ENCODE data around the gene TEAD3. TPM values are rescaled to one million over a fixed set of nuclear protein-coding genes. Genes with fewer than 3 reads are reported as not detected.

The TEAD3 gene
- total and polyA plus RNA-seq, 12 donors: 27.9 to 54.4 (median 34.4) TPM

DNA sequence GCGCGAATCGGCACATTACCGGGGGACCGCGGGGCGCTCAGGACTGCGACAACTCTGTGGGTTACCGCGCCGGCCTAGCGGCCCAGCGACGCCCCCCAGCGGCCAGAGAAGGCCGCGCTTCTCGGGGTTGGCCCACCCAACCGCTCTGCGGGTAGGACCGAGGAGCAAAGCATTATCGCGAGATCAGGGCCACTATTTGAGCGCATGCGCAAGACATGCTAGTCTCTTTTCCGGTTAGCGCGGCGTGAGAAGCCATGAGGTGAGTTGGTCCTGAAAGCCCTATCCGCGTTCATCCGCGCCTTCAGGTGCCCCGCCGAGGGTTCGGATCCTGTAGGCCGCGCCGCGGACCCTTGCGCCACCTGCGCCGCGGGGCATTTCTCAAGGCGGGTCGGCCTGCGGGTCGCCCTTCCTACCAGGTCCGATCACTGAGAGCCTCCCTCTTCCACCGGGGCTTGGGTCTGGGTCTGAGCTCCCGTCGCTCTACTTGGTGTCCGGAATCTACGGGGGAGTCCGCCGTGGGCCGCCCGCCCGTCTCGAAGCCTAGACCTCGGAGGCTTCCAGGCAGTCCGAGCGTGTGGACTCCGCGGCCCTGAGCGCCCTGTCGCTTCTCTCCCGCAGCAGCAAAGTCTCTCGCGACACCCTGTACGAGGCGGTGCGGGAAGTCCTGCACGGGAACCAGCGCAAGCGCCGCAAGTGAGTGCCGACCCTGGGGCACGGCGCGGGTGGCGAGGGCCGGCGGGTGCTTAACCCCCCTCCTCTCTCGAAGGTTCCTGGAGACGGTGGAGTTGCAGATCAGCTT, 28.5 kb downstream of the TEAD3 start, which contains the start of gene RPL10A:
Gene RPL10A (plus strand): TSS at position 221 of the 799 bp plus-strand sequence. CDS start 34 bp downstream, at position 255.
- no peaks in the 10 kb centered on the region for H3K27me3 ChIP-seq
- peaks cover 0 to 55% (median 23%) of the 10 kb centered on the region in 9 donors for H3K36me3 ChIP-seq
- DNase-seq (peak; percentile 92 to 97), ATAC-seq (peak; percentile 87 to 95 (median 93))
- TF ChIP-seq, protein P1, sequence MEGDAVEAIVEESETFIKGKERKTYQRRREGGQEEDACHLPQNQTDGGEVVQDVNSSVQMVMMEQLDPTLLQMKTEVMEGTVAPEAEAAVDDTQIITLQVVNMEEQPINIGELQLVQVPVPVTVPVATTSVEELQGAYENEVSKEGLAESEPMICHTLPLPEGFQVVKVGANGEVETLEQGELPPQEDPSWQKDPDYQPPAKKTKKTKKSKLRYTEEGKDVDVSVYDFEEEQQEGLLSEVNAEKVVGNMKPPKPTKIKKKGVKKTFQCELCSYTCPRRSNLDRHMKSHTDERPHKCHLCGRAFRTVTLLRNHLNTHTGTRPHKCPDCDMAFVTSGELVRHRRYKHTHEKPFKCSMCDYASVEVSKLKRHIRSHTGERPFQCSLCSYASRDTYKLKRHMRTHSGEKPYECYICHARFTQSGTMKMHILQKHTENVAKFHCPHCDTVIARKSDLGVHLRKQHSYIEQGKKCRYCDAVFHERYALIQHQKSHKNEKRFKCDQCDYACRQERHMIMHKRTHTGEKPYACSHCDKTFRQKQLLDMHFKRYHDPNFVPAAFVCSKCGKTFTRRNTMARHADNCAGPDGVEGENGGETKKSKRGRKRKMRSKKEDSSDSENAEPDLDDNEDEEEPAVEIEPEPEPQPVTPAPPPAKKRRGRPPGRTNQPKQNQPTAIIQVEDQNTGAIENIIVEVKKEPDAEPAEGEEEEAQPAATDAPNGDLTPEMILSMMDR (IDR thresholded peaks at IDR 0.05): peak; percentile 94 to 99 (median 97)
- no peaks in the 10 kb centered on the region for H3K9me3 ChIP-seq
- H3K27ac ChIP-seq: peak within 1 kb of the TSS; percentile 44 to 93 (median 89)
- 0 to 1% methylated on average over 85 to 86 of the region's 86 CpGs for WGBS, 2 donors
- intact Hi-C loops (cut with DNase I): loop anchor here in 6 of 10 donors (1.0 to 5.0 kb wide), 3 partner anchors 28 to 126 kb away; partner anchors contain the start of genes PPARD (in 6 of the 6) and TEAD3 (in 1 of the 6)
- peaks cover 4 to 46% (median 40%) of the 10 kb centered on the region in 9 donors for H3K4me1 ChIP-seq
- H3K4me3 ChIP-seq: peak within 1 kb of the TSS; percentile 68 to 87 (median 82)

DNA sequence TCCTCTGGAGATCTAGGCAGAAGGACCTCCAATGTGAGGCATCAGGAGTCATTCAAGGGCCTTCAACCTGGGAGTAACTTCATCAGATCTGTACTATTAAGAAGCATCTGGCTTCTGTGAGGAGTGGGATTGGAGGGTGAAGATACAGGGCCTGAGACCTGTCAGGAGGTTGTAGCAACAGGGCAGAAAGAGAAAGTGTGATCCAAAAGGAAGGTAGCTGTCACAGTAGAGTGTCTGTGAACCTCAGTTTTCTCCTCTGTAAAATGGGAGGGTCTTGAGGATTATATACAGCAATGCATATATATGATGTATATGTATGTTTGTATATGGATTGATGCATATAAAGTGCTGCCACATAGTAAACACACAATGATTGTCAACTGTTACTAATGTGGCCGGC, 31.2 kb downstream of the TEAD3 start:
- Histone ChIP-seq H3K4me3 (no peak overlapping the region), H3K9me3 (no peaks in the 10 kb centered on the region), H3K27ac (no peak overlapping the region), H3K27me3 (no peaks in the 10 kb centered on the region), H3K36me3 (peaks cover 0 to 46% (median 0%) of the 10 kb centered on the region in 9 donors), H3K4me1 (peaks cover 4 to 28% (median 25%) of the 10 kb centered on the region in 9 donors)
- 96 to 100% methylated on average over 1 of the region's 1 CpG for WGBS, 2 donors
- intact Hi-C loops (cut with DNase I): loop anchor here in 4 of 10 donors (5.0 kb wide), 1 partner anchor 123 kb away; the partner anchor contains the start of gene PPARD (in 4 of the 4)
- ATAC-seq: no peak
- no peak for DNase-seq
- TF ChIP-seq, protein P1 (IDR thresholded peaks at IDR 0.05): no peak

DNA sequence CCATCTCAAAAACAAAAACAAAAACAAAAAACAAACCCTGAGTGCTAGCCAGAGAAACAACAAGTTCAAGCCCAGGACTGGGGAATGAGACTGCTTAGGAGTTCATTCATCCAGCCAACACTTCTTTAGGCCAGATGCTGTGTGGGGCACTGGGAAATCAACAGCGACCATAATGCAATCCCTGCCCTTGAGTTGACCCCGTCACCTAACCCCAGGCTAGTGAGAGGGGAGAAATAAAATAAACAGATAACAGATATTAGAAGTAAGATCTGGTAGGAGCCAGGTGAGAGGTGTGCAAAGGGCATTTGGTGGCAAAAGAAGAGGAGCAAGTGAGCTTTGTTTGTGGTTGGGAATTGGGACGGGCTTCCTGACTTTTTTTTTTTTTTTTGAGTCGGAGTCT, 33.6 kb downstream of the TEAD3 start:
- Histone ChIP-seq H3K4me3 (no peak overlapping the region), H3K27me3 (no peaks in the 10 kb centered on the region), H3K36me3 (peaks cover 0 to 55% (median 6%) of the 10 kb centered on the region in 9 donors), H3K4me1 (peaks cover 0 to 8% (median 6%) of the 10 kb centered on the region in 9 donors), H3K27ac (no peak overlapping the region), H3K9me3 (no peaks in the 10 kb centered on the region)
- intact Hi-C loops (cut with DNase I): no loop called here
- ATAC-seq (no peak), DNase-seq (no peak)
- WGBS, 2 donors: 95 to 96% methylated on average over 4 of the region's 4 CpGs
- TF ChIP-seq, protein P1 (IDR thresholded peaks at IDR 0.05): no peak

DNA sequence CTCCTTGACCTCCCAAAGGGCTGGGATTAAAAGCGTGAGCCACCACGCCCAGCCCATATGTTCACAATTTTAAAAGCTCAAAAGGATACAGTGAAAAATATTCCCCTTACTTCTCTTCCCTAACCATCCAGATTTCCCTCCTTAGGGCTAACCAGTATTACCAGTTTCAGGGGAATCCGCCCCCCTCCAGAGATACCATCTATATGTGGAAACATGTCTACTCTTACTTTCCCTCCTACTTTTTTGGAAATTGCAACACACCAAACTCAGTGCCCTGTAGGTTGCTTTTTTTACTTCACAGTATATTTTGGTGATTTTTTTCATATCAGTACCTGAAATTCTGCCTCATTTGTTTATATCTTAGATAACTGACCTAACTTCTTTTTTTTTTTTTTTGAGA, 35.6 kb downstream of the TEAD3 start:
- WGBS, 2 donors: 83 to 94% methylated on average over 3 of the region's 3 CpGs
- Histone ChIP-seq H3K4me1 (no peaks in the 10 kb centered on the region), H3K4me3 (no peak overlapping the region), H3K9me3 (no peaks in the 10 kb centered on the region), H3K27ac (no peak overlapping the region), H3K27me3 (no peaks in the 10 kb centered on the region), H3K36me3 (peaks cover 0 to 69% (median 8%) of the 10 kb centered on the region in 9 donors)
- intact Hi-C loops (cut with DNase I): no loop called here
- DNase-seq: no peak
- TF ChIP-seq, protein P1 (IDR thresholded peaks at IDR 0.05): no peak
- no peak for ATAC-seq

Data from heart right ventricle (tissue), 16 donors.